ENCODE results near the gene PPP1R9A.

- TF ChIP-seq CTCF (IDR thresholded peaks at IDR 0.05) (no peak), POLR2A (IDR thresholded peaks at IDR 0.05) (no peak)
These were observed 118.6 kb downstream of the PPP1R9A start for GRCh38 chr7:95026018-95026417.
